Measurements from ENCODE around the gene CDK16. TPM values are rescaled to one million over a fixed set of nuclear protein-coding genes. Genes with fewer than 3 reads are reported as not detected.
A peak's percentile ranks its signal among the peaks of the same experiment; 100 is the strongest.

CDK16 gene
- total and polyA plus RNA-seq, 10 donors = 18.4 to 75.3 (median 55.7) TPM

DNA sequence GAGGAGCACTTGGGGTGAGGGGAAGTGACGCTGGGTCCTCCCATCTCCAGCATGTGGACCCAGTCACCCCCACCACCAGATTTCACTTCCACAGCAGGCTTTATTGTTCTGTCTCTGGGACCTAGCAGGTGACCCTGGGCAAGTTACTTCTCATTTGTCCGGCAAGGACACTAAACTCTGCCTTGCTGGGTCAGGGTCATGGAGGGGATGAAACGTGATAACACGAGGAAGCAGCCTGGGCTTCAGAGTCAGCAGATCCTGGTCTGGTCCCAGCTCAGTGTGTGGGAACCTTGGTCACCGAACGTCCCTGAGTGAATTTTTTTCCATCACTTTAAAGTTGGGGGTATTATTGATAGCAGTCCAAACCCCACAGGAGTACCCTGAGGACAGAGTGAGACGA, 21.0 kb upstream of the CDK16 start:
- 51 to 74% (median 66%) methylated on average over 4 to 7 of the region's 7 CpGs; no CpG with 5 or more reads in 1 of the 5 donors for WGBS, 5 donors
- Histone ChIP-seq H3K4me1 (peaks cover 29 to 61% (median 51%) of the 10 kb centered on the region in 6 donors), H3K36me3 (peaks cover under 1 to 59% (median 48%) of the 10 kb centered on the region in 6 donors), H3K27ac (peak overlapping the region in 5 of 8 donors; percentile 18 to 97 (median 31)), H3K4me3 (peak overlapping the region in 1 of 8 donors; percentile 2), H3K27me3 (replicated peaks in 1 of 7) (no peaks in the 10 kb centered on the region), H3K9me3 (no peaks in the 10 kb centered on the region)
- peak in 1 of 3 donors; percentile 37 for TF ChIP-seq POLR2AphosphoS5 (IDR thresholded peaks at IDR 0.05)
- no peak for TF ChIP-seq POLR2A (IDR thresholded peaks at IDR 0.05)
- TF ChIP-seq, protein P1, sequence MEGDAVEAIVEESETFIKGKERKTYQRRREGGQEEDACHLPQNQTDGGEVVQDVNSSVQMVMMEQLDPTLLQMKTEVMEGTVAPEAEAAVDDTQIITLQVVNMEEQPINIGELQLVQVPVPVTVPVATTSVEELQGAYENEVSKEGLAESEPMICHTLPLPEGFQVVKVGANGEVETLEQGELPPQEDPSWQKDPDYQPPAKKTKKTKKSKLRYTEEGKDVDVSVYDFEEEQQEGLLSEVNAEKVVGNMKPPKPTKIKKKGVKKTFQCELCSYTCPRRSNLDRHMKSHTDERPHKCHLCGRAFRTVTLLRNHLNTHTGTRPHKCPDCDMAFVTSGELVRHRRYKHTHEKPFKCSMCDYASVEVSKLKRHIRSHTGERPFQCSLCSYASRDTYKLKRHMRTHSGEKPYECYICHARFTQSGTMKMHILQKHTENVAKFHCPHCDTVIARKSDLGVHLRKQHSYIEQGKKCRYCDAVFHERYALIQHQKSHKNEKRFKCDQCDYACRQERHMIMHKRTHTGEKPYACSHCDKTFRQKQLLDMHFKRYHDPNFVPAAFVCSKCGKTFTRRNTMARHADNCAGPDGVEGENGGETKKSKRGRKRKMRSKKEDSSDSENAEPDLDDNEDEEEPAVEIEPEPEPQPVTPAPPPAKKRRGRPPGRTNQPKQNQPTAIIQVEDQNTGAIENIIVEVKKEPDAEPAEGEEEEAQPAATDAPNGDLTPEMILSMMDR (IDR thresholded peaks at IDR 0.05 in 8 of 11, conservative IDR thresholded peaks at IDR 0.05 in 3 of 11) = no peak
- no peak for DNase-seq
- intact Hi-C loops (cut with DNase I; ENCODE audit: low total_unique reads) = loop anchor here (10.0 kb wide), 1 partner anchor 327 kb away; no protein-coding TSS in a partner anchor

DNA sequence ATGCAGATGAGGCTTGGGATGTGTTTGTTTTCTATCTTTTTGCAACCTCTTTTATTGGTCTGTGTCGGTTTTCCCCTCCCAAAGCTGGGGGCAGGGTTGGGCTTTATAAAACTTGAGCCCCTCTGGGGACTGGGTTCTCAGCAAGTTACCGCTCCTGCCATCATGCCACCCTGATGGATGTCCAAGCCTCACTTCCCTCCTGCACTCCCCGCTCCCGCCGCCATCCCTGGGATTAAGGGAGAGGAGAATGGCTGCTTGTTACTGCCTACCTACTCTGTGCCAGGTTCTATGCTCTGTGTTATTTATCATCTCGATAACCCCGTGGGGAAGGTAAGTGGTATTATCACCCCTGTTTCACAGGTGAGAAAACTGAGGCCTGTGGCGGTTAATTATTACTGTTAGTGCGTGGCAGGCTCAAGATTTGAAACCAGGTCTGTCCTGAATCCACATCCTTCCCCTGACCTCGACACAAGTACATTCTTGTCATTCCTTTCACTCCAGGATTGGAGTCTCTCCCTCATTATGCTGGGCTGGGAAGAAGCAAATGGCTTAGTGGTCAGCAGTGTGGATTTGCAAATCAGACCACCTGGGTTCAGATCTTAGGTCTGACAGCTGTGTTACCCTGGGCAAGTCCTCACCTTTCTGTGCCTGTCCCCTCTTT, 20.3 kb upstream of the CDK16 start:
- H3K27ac ChIP-seq = peak overlapping the region in 5 of 8 donors; percentile 18 to 97 (median 31)
- H3K36me3 ChIP-seq = peaks cover 6 to 66% (median 54%) of the 10 kb centered on the region in 6 donors

DNA sequence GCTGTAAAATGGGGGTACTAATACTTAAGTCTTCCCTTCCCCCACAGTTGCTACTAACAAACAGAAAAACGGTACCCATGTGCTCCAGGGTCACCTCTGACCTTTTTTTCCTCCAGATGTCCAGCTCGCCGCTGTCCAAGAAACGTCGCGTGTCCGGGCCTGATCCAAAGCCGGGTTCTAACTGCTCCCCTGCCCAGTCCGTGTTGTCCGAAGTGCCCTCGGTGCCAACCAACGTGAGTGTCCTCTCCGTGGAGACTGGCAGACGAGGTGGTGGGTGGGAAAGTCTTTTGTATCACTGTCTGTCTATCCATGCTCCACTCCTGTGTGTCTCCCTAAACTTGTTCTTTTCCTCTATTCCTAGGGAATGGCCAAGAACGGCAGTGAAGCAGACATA, 19.8 kb upstream of the CDK16 start:
- Histone ChIP-seq H3K27ac (peak overlapping the region in 3 of 8 donors; percentile 1 to 97 (median 50)), H3K4me3 (no peak overlapping the region), H3K27me3 (replicated peaks in 1 of 7) (no peaks in the 10 kb centered on the region), H3K9me3 (no peaks in the 10 kb centered on the region), H3K36me3 (peaks cover 8 to 71% (median 59%) of the 10 kb centered on the region in 6 donors), H3K4me1 (peaks cover 29 to 52% (median 43%) of the 10 kb centered on the region in 6 donors)
- 73 to 88% (median 84%) methylated on average over 10 to 15 of the region's 15 CpGs for WGBS, 5 donors
- intact Hi-C loops (cut with DNase I; ENCODE audit: low total_unique reads) = loop anchor here (10.0 kb wide), 1 partner anchor 326 kb away; no protein-coding TSS in a partner anchor
- TF ChIP-seq, protein P1 (IDR thresholded peaks at IDR 0.05 in 8 of 11, conservative IDR thresholded peaks at IDR 0.05 in 3 of 11) = no peak
- peak in 1 of 3 donors; percentile 37 for TF ChIP-seq POLR2AphosphoS5 (IDR thresholded peaks at IDR 0.05)
- DNase-seq = no peak

More for the DNA sequence above, 20.3 kb upstream of the CDK16 start:
- TF ChIP-seq, protein P1 (IDR thresholded peaks at IDR 0.05 in 8 of 11, conservative IDR thresholded peaks at IDR 0.05 in 3 of 11) = no peak
- TF ChIP-seq POLR2AphosphoS5 (IDR thresholded peaks at IDR 0.05) (no peak), POLR2A (IDR thresholded peaks at IDR 0.05) (no peak)
- intact Hi-C loops (cut with DNase I; ENCODE audit: low total_unique reads) = loop anchor here (10.0 kb wide), 1 partner anchor 327 kb away; no protein-coding TSS in a partner anchor
- peak overlapping the region in 1 of 8 donors; percentile 2 for H3K4me3 ChIP-seq
- no peak for DNase-seq
- H3K9me3 ChIP-seq = no peaks in the 10 kb centered on the region
- H3K27me3 ChIP-seq (replicated peaks in 1 of 7) = no peaks in the 10 kb centered on the region
- H3K4me1 ChIP-seq = peaks cover 29 to 55% (median 46%) of the 10 kb centered on the region in 6 donors
- 73 to 86% (median 76%) methylated on average over 6 to 10 of the region's 10 CpGs for WGBS, 5 donors

DNA sequence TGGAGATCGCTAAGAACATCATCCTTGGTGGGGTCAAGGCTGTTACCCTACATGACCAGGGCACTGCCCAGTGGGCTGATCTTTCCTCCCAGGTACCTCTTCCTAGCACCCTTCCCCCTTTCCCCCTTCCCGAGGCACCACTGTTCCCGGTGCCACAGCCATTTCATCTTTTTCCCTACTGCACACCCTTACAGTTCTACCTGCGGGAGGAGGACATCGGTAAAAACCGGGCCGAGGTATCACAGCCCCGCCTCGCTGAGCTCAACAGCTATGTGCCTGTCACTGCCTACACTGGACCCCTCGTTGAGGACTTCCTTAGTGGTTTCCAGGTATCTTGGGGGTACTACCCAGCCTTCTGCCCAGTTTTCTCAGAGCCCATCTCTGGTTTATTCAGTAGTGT, 19.2 kb upstream of the CDK16 start:
- Histone ChIP-seq H3K9me3 (no peaks in the 10 kb centered on the region), H3K27me3 (replicated peaks in 1 of 7) (no peaks in the 10 kb centered on the region), H3K36me3 (peaks cover 8 to 77% (median 66%) of the 10 kb centered on the region in 6 donors), H3K27ac (peak overlapping the region in 1 of 8 donors; percentile 50), H3K4me1 (peaks cover 29 to 51% (median 42%) of the 10 kb centered on the region in 6 donors), H3K4me3 (no peak overlapping the region)
- DNase-seq = no peak
- WGBS, 5 donors = 84 to 94% (median 93%) methylated on average over 8 to 10 of the region's 10 CpGs
- TF ChIP-seq, protein P1 (IDR thresholded peaks at IDR 0.05 in 8 of 11, conservative IDR thresholded peaks at IDR 0.05 in 3 of 11) = no peak
- no peak for TF ChIP-seq POLR2AphosphoS5 (IDR thresholded peaks at IDR 0.05)
- no peak for TF ChIP-seq POLR2A (IDR thresholded peaks at IDR 0.05)
- intact Hi-C loops (cut with DNase I; ENCODE audit: low total_unique reads) = loop anchor here (10.0 kb wide), 1 partner anchor 326 kb away; no protein-coding TSS in a partner anchor
